Breast epithelium (tissue), 3 donors: ENCODE measurements around the gene PIGW.

ENCODE experiments used
- CTCF ChIP-seq, 3 donors: fragments of 450-650 bp; IDR thresholded peaks; one replicate each; pipeline ENCODE4 v1.5.1; 2016 to 2017; ENCODE audit warnings: antibody characterized with exemption in 3 of 3, mild to moderate bottlenecking in 3 of 3, moderate library complexity in 3 of 3
- POLR2AphosphoS5 ChIP-seq, 3 donors: sonication (generic); formaldehyde crosslinking; IDR thresholded peaks; one replicate each; pipeline ENCODE4 v1.6.1; 2017; ENCODE audit warnings: antibody characterized with exemption in 3 of 3

GRCh38 chr17:36576793-36577192 is 42.0 kb downstream of the PIGW start:
- no peak for TF ChIP-seq CTCF (IDR thresholded peaks at IDR 0.05)
- TF ChIP-seq POLR2AphosphoS5 (IDR thresholded peaks at IDR 0.05), result no peak
